Peyer's patch (tissue), 4 donors: ENCODE data around the gene PRRG1. TPM values are rescaled to one million over a fixed set of nuclear protein-coding genes. Genes with fewer than 3 reads are reported as not detected.
"Not testable (repeated sequence)": the region's sequence is repeated elsewhere in the genome, so short reads cannot be mapped to it uniquely, and the experiment has no call there.

Experiments
- DNase-seq, 3 donors: peaks; one replicate each; pipeline ENCODE4 v3.0.0-alpha.2; 2017 to 2019
- H3K27ac ChIP-seq, 4 donors: fragments of 200-600 bp; sonication (generic); one replicate each; pipeline ENCODE4 v1.5.1; 2016 to 2019
- H3K27me3 ChIP-seq, 2 donors: fragments of 200-600 bp; sonication (generic); one replicate each; pipeline ENCODE4 v1.5.1; 2019
- H3K36me3 ChIP-seq, 3 donors: fragments of 200-600 bp; sonication (generic); one replicate each; pipeline ENCODE4 v1.5.1; 2016 to 2019
- H3K4me1 ChIP-seq, 4 donors: fragments of 200-600 bp; sonication (generic); one replicate each; pipeline ENCODE4 v1.5.1; 2016 to 2019
- H3K4me3 ChIP-seq, 4 donors: fragments of 200-600 bp; sonication (generic); 1 replicate in 3 of 4; 2 replicates in 1 of 4; pipeline ENCODE4 v1.5.1; 2016 to 2019; ENCODE audit warnings: mild to moderate bottlenecking in 1 of 4
- H3K9me3 ChIP-seq, 4 donors: fragments of 200-600 bp; sonication (generic); one replicate each; pipeline ENCODE4 v1.5.1; 2016 to 2019; ENCODE audit warnings: mild to moderate bottlenecking in 1 of 4
- POLR2A ChIP-seq, 2 donors: fragments of 450-650 bp; IDR thresholded peaks; one replicate each; pipeline ENCODE4 v1.5.1; 2017; ENCODE audit warnings: antibody characterized with exemption in 2 of 2, mild to moderate bottlenecking in 2 of 2, moderate library complexity in 2 of 2
- total RNA-seq, 4 donors: library from RNA; depleted of rRNA; stranded (reverse); fragments of >200 nt; gene quantifications; one replicate each; pipeline ENCODE4 v1.1.0, GENCODE V29; 2016
- TF ChIP-seq, protein P1 (sequence below), 6 experiments: fragments of 450-650 bp in 4 of 6; fragments of 200-600 bp in 2 of 6; sonication (generic) in 1 of 6; IDR thresholded peaks; one replicate each; pipeline ENCODE4 v1.5.1; 2017 to 2019; ENCODE audit warnings: antibody characterized with exemption in 6 of 6, mild to moderate bottlenecking in 3 of 6, moderate library complexity in 1 of 6

PRRG1 gene
- 10 to 100 TPM in 2 of 4 donors, 1 to 10 TPM in 2; 2.5 to 12.6 (median 9.8) TPM for total RNA-seq

DNA sequence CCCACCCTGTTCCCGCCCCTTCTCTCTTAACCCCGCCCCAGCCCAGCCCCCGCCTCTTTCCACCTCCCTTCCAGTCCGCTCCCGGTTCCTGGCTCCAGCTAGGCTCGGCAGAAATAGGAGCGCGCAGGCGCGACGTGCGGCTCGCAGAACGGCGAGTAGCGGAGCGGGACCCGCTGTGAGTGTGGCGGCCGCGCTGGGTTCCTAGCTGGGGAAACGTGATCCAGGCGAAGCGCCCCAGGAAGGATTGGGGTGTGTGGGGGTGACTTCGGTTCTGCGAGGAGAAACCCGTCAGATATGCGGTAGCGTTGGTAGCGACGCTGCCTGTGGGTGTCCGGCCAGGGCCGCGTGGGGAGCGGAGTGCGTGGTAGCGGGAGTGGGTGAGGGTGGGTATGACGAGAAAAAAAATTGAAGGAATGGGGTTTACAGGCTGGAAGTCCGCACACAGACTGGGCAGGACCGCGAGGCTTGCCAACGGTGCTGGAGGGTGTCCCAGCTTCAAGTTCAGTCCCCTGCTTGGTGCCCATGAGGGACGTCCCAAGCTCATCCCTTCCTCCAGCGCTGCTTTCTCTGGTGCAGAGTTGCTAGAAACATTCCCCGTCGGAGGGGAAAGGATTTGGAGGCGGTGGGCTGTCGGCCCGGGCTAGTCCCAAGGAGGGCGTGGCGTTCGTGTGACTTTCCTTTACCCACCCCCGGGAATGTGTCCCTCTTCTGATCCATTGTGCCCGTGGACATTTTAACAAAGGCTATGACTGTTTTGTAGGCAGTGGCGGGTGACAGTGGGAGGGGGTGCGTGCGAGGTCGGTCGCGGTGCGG is at the start of gene PRRG1:
Gene PRRG1 (plus strand): TSS at position 144 of the 813 bp plus-strand sequence. CDS start 56,886 bp downstream, outside the sequence.
- H3K9me3 ChIP-seq, result no peaks in the 10 kb centered on the region
- peak within 1 kb of the TSS; percentile 26 to 72 (median 46) for H3K4me3 ChIP-seq
- TF ChIP-seq, protein P1, sequence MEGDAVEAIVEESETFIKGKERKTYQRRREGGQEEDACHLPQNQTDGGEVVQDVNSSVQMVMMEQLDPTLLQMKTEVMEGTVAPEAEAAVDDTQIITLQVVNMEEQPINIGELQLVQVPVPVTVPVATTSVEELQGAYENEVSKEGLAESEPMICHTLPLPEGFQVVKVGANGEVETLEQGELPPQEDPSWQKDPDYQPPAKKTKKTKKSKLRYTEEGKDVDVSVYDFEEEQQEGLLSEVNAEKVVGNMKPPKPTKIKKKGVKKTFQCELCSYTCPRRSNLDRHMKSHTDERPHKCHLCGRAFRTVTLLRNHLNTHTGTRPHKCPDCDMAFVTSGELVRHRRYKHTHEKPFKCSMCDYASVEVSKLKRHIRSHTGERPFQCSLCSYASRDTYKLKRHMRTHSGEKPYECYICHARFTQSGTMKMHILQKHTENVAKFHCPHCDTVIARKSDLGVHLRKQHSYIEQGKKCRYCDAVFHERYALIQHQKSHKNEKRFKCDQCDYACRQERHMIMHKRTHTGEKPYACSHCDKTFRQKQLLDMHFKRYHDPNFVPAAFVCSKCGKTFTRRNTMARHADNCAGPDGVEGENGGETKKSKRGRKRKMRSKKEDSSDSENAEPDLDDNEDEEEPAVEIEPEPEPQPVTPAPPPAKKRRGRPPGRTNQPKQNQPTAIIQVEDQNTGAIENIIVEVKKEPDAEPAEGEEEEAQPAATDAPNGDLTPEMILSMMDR (IDR thresholded peaks at IDR 0.05), result no peak
- peak; percentile 19 to 42 for TF ChIP-seq POLR2A (IDR thresholded peaks at IDR 0.05)

DNA sequence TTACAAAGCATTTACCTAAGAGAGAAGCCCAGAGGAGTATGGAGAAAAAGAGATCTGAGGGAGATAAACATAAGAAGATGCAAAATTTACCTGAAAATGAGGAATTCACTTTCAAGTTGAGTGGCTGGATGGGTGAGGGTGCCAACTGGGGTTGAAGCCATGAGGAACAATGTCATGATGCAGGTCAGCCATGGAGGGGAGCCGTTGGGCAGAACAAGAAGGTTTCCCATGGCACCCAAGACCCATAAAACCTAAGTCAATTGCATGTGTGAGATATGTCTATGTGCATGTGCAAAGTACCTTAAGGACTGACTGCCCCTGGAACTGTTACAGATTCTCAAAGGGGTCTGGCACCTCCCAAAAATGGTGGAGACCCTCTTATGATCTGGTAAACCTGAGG is 46.6 kb upstream of the PRRG1 start:
- H3K27me3 ChIP-seq, result no peaks in the 10 kb centered on the region
- H3K4me1 ChIP-seq, result no peaks in the 10 kb centered on the region
- no peak for DNase-seq
- H3K36me3 ChIP-seq, result no peaks in the 10 kb centered on the region
- TF ChIP-seq, protein P1 (IDR thresholded peaks at IDR 0.05), result peak in 3 of 6 experiments; percentile 32 to 50 (median 35)
- TF ChIP-seq POLR2A (IDR thresholded peaks at IDR 0.05), result no peak
- no peaks in the 10 kb centered on the region for H3K9me3 ChIP-seq
- H3K27ac ChIP-seq, result no peak overlapping the region
- H3K4me3 ChIP-seq, result no peak overlapping the region

More for the DNA sequence above, at the start of gene PRRG1:
- no peaks in the 10 kb centered on the region for H3K27me3 ChIP-seq
- peak in 2 of 3 donors; percentile 74 to 81 for DNase-seq
- peak within 1 kb of the TSS; percentile 38 to 83 (median 70) for H3K27ac ChIP-seq
- H3K36me3 ChIP-seq, result no peaks in the 10 kb centered on the region
- no peaks in the 10 kb centered on the region for H3K4me1 ChIP-seq

DNA sequence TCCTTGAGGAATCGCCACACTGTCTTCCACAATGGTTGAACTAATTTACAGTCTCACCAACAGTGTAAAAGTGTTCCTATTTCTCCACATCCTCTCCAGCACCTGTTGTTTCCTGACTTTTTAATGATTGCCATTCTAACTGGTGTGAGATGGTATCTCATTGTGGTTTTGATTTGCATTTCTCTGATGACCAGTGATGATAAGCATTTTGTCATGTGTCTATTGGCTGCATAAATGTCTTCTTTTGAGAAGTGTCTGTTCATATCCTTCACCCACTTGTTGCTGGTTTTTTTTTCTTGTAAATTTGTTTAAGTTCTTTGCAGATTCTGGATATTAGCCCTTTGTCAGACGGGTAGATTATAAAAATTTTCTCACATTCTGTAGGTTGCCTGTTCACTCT is 43.9 kb upstream of the PRRG1 start:
- not testable (repeated sequence) for DNase-seq, H3K4me1 ChIP-seq, H3K27me3 ChIP-seq, H3K9me3 ChIP-seq, H3K27ac ChIP-seq, H3K4me3 ChIP-seq, H3K36me3 ChIP-seq

DNA sequence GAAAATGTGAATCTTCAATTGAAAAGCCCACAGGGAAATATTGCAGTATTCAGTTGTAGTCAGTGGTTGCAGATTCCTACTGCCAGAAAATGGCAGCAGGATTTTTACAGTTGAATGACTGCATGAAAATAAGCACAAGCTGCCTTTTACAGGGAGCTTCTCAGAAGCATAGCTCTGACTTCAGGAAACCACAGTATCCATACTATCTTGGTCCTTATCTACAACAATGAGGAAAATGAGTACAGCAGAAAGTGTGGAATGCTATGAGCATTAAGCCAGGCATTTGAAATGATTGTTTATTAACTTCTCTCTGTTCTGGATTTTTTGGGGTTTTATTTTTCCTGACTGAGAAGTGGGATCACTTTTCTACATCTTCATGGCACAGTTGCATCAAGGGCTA is 34.6 kb upstream of the PRRG1 start:
- no peaks in the 10 kb centered on the region for H3K4me1 ChIP-seq
- no peak for TF ChIP-seq POLR2A (IDR thresholded peaks at IDR 0.05)
- TF ChIP-seq, protein P1 (IDR thresholded peaks at IDR 0.05), result no peak
- no peak overlapping the region for H3K27ac ChIP-seq
- no peak for DNase-seq
- H3K9me3 ChIP-seq, result no peaks in the 10 kb centered on the region
- H3K27me3 ChIP-seq, result no peaks in the 10 kb centered on the region
- H3K4me3 ChIP-seq, result no peak overlapping the region
- no peaks in the 10 kb centered on the region for H3K36me3 ChIP-seq

DNA sequence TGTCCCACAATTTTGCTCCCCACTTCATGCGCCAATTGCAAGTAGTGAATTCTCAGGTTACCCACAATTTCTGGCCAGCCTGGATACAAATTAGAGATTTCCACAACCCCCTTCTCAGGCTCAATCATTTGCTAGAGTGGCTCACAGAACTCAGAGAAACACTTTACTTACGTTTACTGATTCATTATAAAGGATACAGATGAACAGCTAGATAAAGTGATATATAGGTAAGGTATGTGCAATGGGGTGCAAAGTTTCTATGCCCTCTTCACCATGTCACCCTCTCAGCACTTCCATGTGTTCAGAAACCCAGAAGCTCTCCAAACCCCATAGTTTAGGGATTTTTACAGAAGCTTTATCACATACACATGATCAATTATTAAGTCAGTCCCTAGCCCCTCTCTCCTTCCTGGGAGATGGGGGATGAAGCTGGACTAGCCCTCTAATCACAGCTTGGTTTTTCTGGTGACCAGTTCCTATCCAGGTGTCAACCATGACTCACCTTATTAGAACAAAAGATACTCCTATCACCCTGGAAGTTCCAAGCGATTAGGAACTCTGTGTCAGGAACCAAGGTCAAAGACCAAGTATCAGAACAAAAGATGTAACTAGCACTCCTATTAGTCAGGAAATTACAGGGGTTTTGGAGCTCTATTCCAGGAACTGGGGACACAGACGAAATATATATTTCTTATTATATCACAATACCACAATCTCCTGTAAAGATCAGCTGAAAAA is 33.5 kb upstream of the PRRG1 start:
- no peak overlapping the region for H3K27ac ChIP-seq
- H3K27me3 ChIP-seq, result no peaks in the 10 kb centered on the region
- no peak for TF ChIP-seq POLR2A (IDR thresholded peaks at IDR 0.05)
- TF ChIP-seq, protein P1 (IDR thresholded peaks at IDR 0.05), result no peak
- H3K9me3 ChIP-seq, result no peaks in the 10 kb centered on the region
- H3K4me3 ChIP-seq, result no peak overlapping the region
- DNase-seq, result no peak
- H3K36me3 ChIP-seq, result no peaks in the 10 kb centered on the region
- no peaks in the 10 kb centered on the region for H3K4me1 ChIP-seq
